NK-92 (cell line): Measurements from ENCODE around the gene ASPSCR1.

Experiments
- DNase-seq: peaks from one replicate; lab custom pipeline; 2025; ENCODE audit not compliant: unreplicated experiment; lab: John Stamatoyannopoulos, UW

ASPSCR1 gene

DNA sequence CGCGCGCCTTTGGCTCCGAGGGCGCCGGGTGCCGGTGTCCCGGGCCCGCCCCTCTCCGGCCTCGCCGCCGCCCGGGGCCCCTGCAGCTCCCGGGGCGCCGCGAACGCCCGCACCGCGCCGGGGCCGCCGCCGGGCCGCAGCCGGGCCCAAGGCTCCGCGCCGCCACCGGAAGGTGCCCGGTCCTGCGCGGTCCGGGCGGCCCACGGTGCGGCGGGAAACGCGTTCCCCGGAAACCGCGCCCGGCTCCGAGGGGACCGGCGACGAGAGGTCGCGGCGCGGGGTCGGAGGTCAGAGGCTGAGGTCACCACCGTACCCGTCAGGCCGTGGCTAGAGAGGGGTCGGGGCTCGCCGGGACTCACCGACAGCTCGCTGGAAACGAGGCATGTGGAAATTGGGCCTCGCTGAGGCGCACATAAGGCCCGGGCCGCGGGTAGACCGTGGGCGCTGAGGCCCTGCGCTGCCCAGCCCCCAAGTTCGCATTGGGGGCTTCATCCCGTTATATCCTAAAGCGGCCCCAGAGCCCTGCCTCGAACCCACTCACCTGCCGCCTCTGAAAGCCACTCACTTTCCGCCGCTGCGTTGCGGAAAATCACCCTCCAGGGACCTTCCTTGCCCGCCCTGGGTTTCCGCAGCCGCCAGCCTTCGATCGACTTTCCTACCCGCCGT is 88.3 kb downstream of the ASPSCR1 start, which contains the start of gene DUS1L:
DUS1L (minus strand) TSS at position 167 of the 666 bp plus-strand sequence. CDS start 745 bp downstream, outside the sequence.
- DNase-seq, result no peak
